ENCODE measurements around the gene ADIPOQ. TPM values are rescaled to one million over a fixed set of nuclear protein-coding genes. Genes with fewer than 3 reads are reported as not detected.
"Not testable (repeated sequence)": the region's sequence is repeated elsewhere in the genome, so short reads cannot be mapped to it uniquely, and the experiment has no call there.

ADIPOQ gene
- total and polyA plus RNA-seq, 2 donors (not counting 1 experiment from before 2014, with no cell fraction given), result not detected

DNA sequence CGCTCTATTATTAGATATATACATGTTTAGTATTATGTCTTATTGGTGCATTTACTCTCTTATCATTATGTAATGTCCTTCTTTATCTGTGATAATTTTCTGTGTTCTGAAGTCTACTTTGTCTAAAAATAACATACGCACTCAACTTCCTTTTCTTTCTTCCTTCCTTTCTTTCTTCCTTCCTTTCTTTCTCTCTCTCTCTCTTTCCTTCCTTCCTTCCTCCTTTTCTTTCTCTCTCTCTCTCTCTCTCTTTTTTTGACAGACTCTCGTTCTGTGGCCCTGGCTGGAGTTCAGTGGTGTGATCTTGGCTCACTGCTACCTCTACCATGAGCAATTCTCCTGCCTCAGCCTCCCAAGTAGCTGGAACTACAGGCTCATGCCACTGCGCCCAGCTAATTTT is 15.2 kb downstream of the ADIPOQ start:
- WGBS (ENCODE audit: insufficient coverage), result 100% methylated on average over 1 of the region's 4 CpGs
- Histone ChIP-seq H3K4me1 (ENCODE audit: control insufficient read depth in 2 of 2, insufficient read depth in 2 of 2, low read length in 2 of 2) (no peaks in the 10 kb centered on the region), H2AFZ (ENCODE audit: insufficient read depth, low read depth, low read length, poor library complexity, severe bottlenecking) (no peak overlapping the region), H3K36me3 (replicated peaks in 1 of 2; ENCODE audit: control extremely low read depth in 1 of 2, control insufficient read depth in 1 of 2, extremely low read depth in 1 of 2, insufficient read depth in 2 of 2, low read length in 1 of 2) (no peaks in the 10 kb centered on the region), H3K27ac (ENCODE audit: low read length in 2 of 2) (no peak overlapping the region), H4K20me1 (ENCODE audit: control insufficient read depth, insufficient read depth, low read length, poor library complexity, severe bottlenecking) (no peaks in the 10 kb centered on the region), H3K27me3 (replicated peaks in 1 of 4; ENCODE audit: control extremely low read depth in 1 of 4, control insufficient read depth in 3 of 4, insufficient read depth in 4 of 4, low read length in 3 of 4) (no peaks in the 10 kb centered on the region), H3K9ac (ENCODE audit: low read length) (no peak overlapping the region), H3K9me3 (ENCODE audit: control extremely low read depth in 1 of 3, control insufficient read depth in 2 of 3, insufficient read depth in 1 of 3, low read length in 2 of 3) (peaks cover 6 to 16% (median 13%) of the 10 kb centered on the region in 3 donors), H3K4me3 (ENCODE audit: control extremely low read depth in 1 of 5, extremely low read depth in 1 of 5, insufficient read depth in 1 of 5, low read depth in 2 of 5, low read length in 4 of 5) (no peak overlapping the region), H3K79me2 (ENCODE audit: control insufficient read depth, insufficient read depth, low read length) (no peaks in the 10 kb centered on the region), H3K4me2 (replicated peaks; ENCODE audit: low read depth, low read length, poor library complexity, severe bottlenecking) (no peak overlapping the region)
- ChIA-PET POLR2A (no interaction called here), CTCF (interaction anchor here (0.7 to 2.2 kb wide), 4 partner anchors 39 to 307 kb away, joined by 3 to 11 read pairs (median 5); partner anchors contain the start of gene ST6GAL1)
- TF ChIP-seq EZH2 (IDR thresholded peaks at IDR 0.05; ENCODE audit: borderline replicate concordance, insufficient read depth, low read depth, low read length, poor library complexity, severe bottlenecking), result no peak
- TF ChIP-seq, protein P1, sequence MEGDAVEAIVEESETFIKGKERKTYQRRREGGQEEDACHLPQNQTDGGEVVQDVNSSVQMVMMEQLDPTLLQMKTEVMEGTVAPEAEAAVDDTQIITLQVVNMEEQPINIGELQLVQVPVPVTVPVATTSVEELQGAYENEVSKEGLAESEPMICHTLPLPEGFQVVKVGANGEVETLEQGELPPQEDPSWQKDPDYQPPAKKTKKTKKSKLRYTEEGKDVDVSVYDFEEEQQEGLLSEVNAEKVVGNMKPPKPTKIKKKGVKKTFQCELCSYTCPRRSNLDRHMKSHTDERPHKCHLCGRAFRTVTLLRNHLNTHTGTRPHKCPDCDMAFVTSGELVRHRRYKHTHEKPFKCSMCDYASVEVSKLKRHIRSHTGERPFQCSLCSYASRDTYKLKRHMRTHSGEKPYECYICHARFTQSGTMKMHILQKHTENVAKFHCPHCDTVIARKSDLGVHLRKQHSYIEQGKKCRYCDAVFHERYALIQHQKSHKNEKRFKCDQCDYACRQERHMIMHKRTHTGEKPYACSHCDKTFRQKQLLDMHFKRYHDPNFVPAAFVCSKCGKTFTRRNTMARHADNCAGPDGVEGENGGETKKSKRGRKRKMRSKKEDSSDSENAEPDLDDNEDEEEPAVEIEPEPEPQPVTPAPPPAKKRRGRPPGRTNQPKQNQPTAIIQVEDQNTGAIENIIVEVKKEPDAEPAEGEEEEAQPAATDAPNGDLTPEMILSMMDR (IDR thresholded peaks at IDR 0.05), result no peak
- Mint-ChIP-seq H3K27ac (no peak overlapping the region), H3K27me3 (no peaks in the 10 kb centered on the region), H3K9me3 (ENCODE audit: insufficient read depth) (no peaks in the 10 kb centered on the region), H3K4me1 (peaks cover 5% of the 10 kb centered on the region), H3K4me3 (no peak overlapping the region)
- ATAC-seq (ENCODE audit: low read depth) (no peak), DNase-seq (no peak)
- intact Hi-C loops (cut with micrococcal nuclease), result no loop called here

DNA sequence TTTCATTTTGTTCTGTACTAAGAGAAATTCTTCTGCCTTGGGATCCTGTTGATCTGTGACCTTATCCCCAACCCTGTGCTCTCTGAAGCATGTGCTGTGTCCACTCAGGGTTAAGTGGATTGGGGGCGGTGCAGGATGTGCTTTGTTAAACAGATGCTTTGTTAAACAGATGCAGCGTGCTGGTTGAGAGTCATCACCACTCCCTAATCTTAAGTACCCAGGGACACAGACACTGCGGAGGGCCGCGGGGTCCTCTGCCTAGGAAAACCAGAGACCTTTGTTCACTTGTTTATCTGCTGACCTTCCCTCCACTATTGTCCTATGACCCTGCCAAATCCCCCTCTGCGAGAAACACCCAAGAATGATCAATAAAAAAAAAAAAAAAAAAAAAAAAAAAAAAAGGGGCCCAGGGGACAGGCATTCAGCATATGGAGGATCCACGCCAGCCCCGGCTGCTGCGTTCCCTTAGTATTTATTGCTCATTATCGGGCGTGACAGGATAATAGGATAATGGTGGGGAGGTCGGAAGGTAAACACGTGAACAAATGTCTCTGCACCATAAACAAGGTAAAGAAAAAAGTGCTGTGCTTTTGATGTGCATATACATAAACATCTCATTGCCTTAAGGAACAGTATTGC is 22.8 kb downstream of the ADIPOQ start:
- H3K4me2 ChIP-seq (replicated peaks; ENCODE audit: low read depth, low read length, poor library complexity, severe bottlenecking); H3K27ac ChIP-seq (ENCODE audit: low read length in 2 of 2); H3K9me3 ChIP-seq (ENCODE audit: control extremely low read depth in 1 of 3, control insufficient read depth in 2 of 3, insufficient read depth in 1 of 3, low read length in 2 of 3); ATAC-seq (ENCODE audit: low read depth); POLR2A ChIA-PET; H3K27ac Mint-ChIP-seq; intact Hi-C loops (cut with micrococcal nuclease); CTCF ChIA-PET; H3K4me3 ChIP-seq (ENCODE audit: control extremely low read depth in 1 of 5, extremely low read depth in 1 of 5, insufficient read depth in 1 of 5, low read depth in 2 of 5, low read length in 4 of 5); H2AFZ ChIP-seq (ENCODE audit: insufficient read depth, low read depth, low read length, poor library complexity, severe bottlenecking); H3K4me3 Mint-ChIP-seq; H3K79me2 ChIP-seq (ENCODE audit: control insufficient read depth, insufficient read depth, low read length); H3K4me1 ChIP-seq (ENCODE audit: control insufficient read depth in 2 of 2, insufficient read depth in 2 of 2, low read length in 2 of 2); H3K27me3 Mint-ChIP-seq; H3K9ac ChIP-seq (ENCODE audit: low read length); H3K4me1 Mint-ChIP-seq; H3K27me3 ChIP-seq (replicated peaks in 1 of 4; ENCODE audit: control extremely low read depth in 1 of 4, control insufficient read depth in 3 of 4, insufficient read depth in 4 of 4, low read length in 3 of 4); H3K36me3 ChIP-seq (replicated peaks in 1 of 2; ENCODE audit: control extremely low read depth in 1 of 2, control insufficient read depth in 1 of 2, extremely low read depth in 1 of 2, insufficient read depth in 2 of 2, low read length in 1 of 2); H3K9me3 Mint-ChIP-seq (ENCODE audit: insufficient read depth); H4K20me1 ChIP-seq (ENCODE audit: control insufficient read depth, insufficient read depth, low read length, poor library complexity, severe bottlenecking); DNase-seq: not testable (repeated sequence)
- WGBS (ENCODE audit: insufficient coverage), result no CpG with 5 or more reads among the region's 13 CpGs

DNA sequence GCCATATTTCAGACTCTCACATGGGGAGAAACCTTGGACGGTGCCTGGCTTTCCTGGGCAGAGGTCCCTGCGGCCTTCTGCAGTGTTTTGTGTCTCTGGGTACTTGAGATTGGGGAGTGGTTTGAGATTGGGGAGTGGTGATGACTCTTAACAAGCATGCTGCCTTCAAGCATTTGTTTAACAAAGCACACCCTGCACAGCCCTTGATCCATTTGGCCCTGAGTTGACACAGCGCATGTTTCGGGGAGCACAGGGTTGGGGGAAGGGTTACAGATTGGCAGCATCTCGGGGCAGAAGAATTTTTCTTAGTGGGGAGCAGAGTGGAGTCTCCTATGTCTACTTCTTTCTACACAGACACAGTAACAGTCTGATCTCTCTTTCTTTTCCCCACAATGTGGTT is 23.6 kb downstream of the ADIPOQ start:
- WGBS (ENCODE audit: insufficient coverage), result no CpG with 5 or more reads among the region's 5 CpGs
- H3K36me3 ChIP-seq (replicated peaks in 1 of 2; ENCODE audit: control extremely low read depth in 1 of 2, control insufficient read depth in 1 of 2, extremely low read depth in 1 of 2, insufficient read depth in 2 of 2, low read length in 1 of 2); H3K4me3 ChIP-seq (ENCODE audit: control extremely low read depth in 1 of 5, extremely low read depth in 1 of 5, insufficient read depth in 1 of 5, low read depth in 2 of 5, low read length in 4 of 5); H3K27me3 ChIP-seq (replicated peaks in 1 of 4; ENCODE audit: control extremely low read depth in 1 of 4, control insufficient read depth in 3 of 4, insufficient read depth in 4 of 4, low read length in 3 of 4); POLR2A ChIA-PET; intact Hi-C loops (cut with micrococcal nuclease); H3K27ac Mint-ChIP-seq; H3K9me3 ChIP-seq (ENCODE audit: control extremely low read depth in 1 of 3, control insufficient read depth in 2 of 3, insufficient read depth in 1 of 3, low read length in 2 of 3); H3K27ac ChIP-seq (ENCODE audit: low read length in 2 of 2); H3K4me2 ChIP-seq (replicated peaks; ENCODE audit: low read depth, low read length, poor library complexity, severe bottlenecking); H3K9me3 Mint-ChIP-seq (ENCODE audit: insufficient read depth); H2AFZ ChIP-seq (ENCODE audit: insufficient read depth, low read depth, low read length, poor library complexity, severe bottlenecking); ATAC-seq (ENCODE audit: low read depth); H3K4me1 ChIP-seq (ENCODE audit: control insufficient read depth in 2 of 2, insufficient read depth in 2 of 2, low read length in 2 of 2); DNase-seq; H3K79me2 ChIP-seq (ENCODE audit: control insufficient read depth, insufficient read depth, low read length); H3K9ac ChIP-seq (ENCODE audit: low read length); H4K20me1 ChIP-seq (ENCODE audit: control insufficient read depth, insufficient read depth, low read length, poor library complexity, severe bottlenecking); H3K4me1 Mint-ChIP-seq; H3K27me3 Mint-ChIP-seq; CTCF ChIA-PET; H3K4me3 Mint-ChIP-seq: not testable (repeated sequence)

Data from B cell (primary cell).